HG03520 (cell line): ENCODE results near the gene PBX2.
A peak's percentile ranks its signal among the peaks of the same experiment; 100 is the strongest.
"Not testable (repeated sequence)": the region's sequence is repeated elsewhere in the genome, so short reads cannot be mapped to it uniquely, and the experiment has no call there.

Experiments
- ATAC-seq: cut with Tn5 transposase; IDR thresholded peaks from one replicate; pipeline ENCODE4 v1.9.1; 2021; ENCODE audit warnings: mild to moderate bottlenecking, moderate library complexity; ENCODE audit not compliant: unreplicated experiment

Gene PBX2

GRCh38 chr6:32187725-32188380 lies 2.1 kb downstream of the PBX2 start:
- not testable (repeated sequence) for ATAC-seq

GRCh38 chr6:32187009-32187709 lies 2.8 kb downstream of the PBX2 start:
- no peak for ATAC-seq

GRCh38 chr6:32186151-32186840 lies 3.7 kb downstream of the PBX2 start:
- not testable (repeated sequence) for ATAC-seq

DNA sequence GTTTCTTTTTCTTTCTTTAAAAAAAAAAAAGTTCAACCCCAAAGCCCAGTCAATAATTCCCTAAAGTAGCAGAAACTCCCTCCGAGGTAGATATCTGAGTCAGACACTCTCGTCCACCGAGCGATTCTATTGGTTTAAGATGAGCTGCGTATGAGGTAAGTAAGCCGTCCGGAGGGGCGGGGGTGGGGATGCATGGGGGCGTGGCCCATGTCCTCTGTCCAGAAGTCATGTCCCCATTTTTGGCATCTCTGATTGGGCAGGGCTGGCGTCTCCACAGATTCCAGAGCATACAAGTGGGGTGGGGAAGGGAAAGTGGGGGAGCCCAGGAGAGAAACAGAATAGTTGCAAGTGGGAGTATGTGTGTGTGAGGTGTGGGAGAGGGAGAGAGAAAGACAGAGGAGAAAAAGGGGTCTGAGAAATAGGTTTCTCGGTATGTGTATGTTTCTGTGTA lies 4.3 kb downstream of the PBX2 start:
- not testable (repeated sequence) for ATAC-seq

GRCh38 chr6:32184084-32184640 lies 5.8 kb downstream of the PBX2 start, which contains the start of gene AGER:
Gene AGER (minus strand): TSS chr6:32184253. CDS start chr6:32184222, 31 bp downstream.
- ATAC-seq, result no peak

- no peak for ATAC-seq
These were observed 6.4 kb downstream of the PBX2 start for GRCh38 chr6:32183483-32184083.

- ATAC-seq, result no peak
These were observed 7.0 kb downstream of the PBX2 start for GRCh38 chr6:32183030-32183429.

- ATAC-seq, result no peak
These were observed 7.4 kb downstream of the PBX2 start for GRCh38 chr6:32182555-32182981.

- no peak for ATAC-seq
These were observed 8.0 kb downstream of the PBX2 start for GRCh38 chr6:32181915-32182529.

DNA sequence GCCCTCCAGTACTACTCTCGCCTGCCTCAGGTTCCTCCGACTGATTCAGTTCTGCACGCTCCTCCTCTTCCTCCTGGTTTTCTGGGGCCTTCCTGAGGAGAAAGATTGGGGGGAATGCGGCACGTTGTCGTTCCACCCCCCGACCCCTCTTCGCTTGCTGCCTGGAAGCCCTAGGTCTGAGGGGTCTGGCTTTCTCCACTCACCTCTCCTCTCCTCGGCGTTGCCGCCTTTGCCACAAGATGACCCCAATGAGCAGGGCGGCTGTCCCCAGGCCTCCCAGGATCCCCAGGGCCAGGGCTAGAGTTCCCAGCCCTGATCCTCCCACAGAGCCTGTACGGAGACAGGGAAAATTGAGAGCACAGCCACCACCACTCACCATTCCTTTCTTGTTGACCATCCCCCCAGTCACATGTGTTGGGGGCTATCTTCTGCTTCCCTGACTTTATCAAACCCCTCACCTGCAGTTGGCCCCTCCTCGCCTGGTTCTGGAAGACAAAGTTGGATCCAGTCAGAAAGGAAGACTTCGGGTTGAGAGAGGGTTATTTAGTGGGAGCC lies 8.8 kb downstream of the PBX2 start:
- no peak for ATAC-seq

GRCh38 chr6:32179766-32180405 lies 10.1 kb downstream of the PBX2 start:
- no peak for ATAC-seq

GRCh38 chr6:32178547-32179440 lies 11.2 kb downstream of the PBX2 start:
- ATAC-seq, result no peak

- peak; percentile 83 for ATAC-seq
These were observed 12.0 kb downstream of the PBX2 start, which contains the start of gene RNF5 for GRCh38 chr6:32177788-32178546. Gene RNF5 (plus strand): TSS chr6:32178405. CDS start chr6:32178512, 107 bp downstream.

- ATAC-seq, result no peak
These were observed 12.7 kb downstream of the PBX2 start for GRCh38 chr6:32177183-32177787.

DNA sequence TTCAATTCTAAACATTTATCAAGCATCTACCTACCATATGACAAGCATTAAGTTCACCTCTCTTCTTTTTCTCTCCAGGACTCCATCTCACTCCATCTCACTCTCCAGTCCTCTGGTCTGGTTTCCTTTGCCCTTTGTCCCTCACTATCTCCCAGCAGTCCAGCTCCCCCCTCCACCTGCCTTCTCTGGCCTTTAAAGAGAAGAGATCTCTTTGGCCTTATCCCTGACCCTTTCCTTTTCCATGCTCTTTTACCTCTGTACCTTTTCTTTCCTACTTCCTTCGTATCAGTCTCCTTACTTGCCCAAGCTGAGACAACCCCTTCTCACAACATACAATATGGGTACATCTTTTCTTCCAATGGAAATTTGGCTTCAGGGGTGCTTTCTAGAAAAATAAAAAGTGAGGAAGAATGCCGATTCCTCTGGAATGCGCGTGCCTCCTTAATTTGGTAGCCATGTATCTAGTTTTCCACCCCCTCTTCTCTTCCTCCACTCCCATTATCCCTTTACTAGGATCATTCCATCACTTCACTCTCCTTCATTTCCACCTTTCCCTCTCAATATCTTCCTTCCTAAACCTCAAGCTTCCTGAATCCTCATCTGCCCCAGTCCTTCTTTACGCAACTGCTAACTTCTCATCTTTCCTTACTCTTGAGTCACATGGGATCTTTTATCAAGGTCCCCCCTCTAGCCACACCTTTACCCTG lies 13.4 kb downstream of the PBX2 start:
- ATAC-seq, result no peak

DNA sequence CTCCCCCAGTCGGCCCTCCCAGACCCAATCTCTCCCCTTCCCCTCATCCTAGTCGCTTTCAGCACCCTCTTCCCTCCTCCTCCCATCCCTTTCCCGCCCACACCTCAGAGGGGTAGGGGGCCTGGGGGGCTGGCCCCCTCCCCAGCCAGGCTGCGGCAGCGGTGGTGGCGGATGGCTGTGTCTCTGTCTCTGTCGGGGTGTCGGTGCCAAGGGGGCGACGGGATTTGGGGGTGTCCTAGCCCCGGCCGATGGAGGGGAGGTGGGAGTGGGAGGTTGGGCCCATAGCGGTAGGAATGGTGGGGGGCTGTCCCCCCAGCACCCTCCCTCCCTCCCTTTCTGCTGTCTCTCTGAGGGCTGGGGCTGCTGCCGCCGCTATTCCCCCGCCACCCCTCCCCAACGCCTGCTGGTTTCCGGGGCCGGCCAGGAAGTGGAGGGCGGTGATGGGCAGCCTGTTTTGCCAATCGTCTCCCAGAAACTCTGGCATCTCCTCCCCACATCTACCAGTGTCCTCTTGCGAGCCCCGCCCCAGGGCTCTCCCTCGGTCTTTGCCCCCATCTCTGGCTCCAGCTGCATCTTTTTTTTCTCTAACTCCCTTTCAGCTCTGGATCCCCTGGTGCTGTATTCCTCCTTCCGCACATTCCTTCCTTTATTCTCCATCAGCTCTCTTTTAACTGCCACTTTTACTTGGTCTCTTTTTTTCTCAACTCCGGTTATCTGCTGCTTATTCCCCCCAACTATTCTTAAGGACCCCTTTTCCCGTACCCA lies 14.1 kb downstream of the PBX2 start, which contains the start of gene AGPAT1:
Gene AGPAT1 (minus strand): TSS at position 374 of the 765 bp plus-strand sequence. CDS start 4,588 bp downstream, outside the sequence.
- peak; percentile 37 for ATAC-seq
